Liver (tissue), 9 donors: Measurements from ENCODE around the gene KIFC3. TPM values are rescaled to one million over a fixed set of nuclear protein-coding genes. Genes with fewer than 3 reads are reported as not detected.
A peak's percentile ranks its signal among the peaks of the same experiment; 100 is the strongest.

ENCODE experiments used
- DNase-seq: peaks from one replicate; pipeline ENCODE4 v3.0.0-alpha.2; 2017; ENCODE audit warnings: low spot score
- H3K27ac ChIP-seq, 2 donors: one replicate each; pipeline ENCODE4 v1.7.0; 2013; ENCODE audit warnings: inconsistent platforms in 2 of 2, low read length in 2 of 2, control low read depth in 1 of 2, low read depth in 1 of 2, mild to moderate bottlenecking in 1 of 2
- H3K27me3 ChIP-seq, 4 donors: one replicate each; pipeline versions ENCODE4 v1.6.1 to v1.7.0; 2013; ENCODE audit warnings: low read length in 3 of 4, inconsistent platforms in 1 of 4, mild to moderate bottlenecking in 1 of 4, moderate library complexity in 1 of 4; ENCODE audit not compliant: control insufficient read depth in 4 of 4, insufficient read depth in 4 of 4
- H3K36me3 ChIP-seq, 4 donors: one replicate each; pipeline versions ENCODE4 v1.6.1 to v1.7.0; 2013; ENCODE audit warnings: low read length in 3 of 4, mild to moderate bottlenecking in 3 of 4, low read depth in 1 of 4, moderate library complexity in 1 of 4; ENCODE audit not compliant: control insufficient read depth in 4 of 4, insufficient read depth in 3 of 4
- H3K4me1 ChIP-seq, 4 donors: one replicate each; pipeline versions ENCODE4 v1.6.1 to v1.7.0; 2013; ENCODE audit warnings: low read length in 3 of 4, mild to moderate bottlenecking in 3 of 4, moderate library complexity in 1 of 4; ENCODE audit not compliant: control insufficient read depth in 4 of 4, insufficient read depth in 4 of 4
- H3K4me3 ChIP-seq, 3 donors: one replicate each; pipeline versions ENCODE4 v1.6.1 to v1.7.0; 2013; ENCODE audit warnings: low read length in 3 of 3, control low read depth in 1 of 3, low read depth in 1 of 3, mild to moderate bottlenecking in 1 of 3
- H3K9ac ChIP-seq, 2 donors: one replicate each; pipeline ENCODE4 v1.7.0; 2013; ENCODE audit warnings: low read length in 2 of 2, mild to moderate bottlenecking in 2 of 2, moderate library complexity in 2 of 2, control low read depth in 1 of 2, low read depth in 1 of 2
- H3K9me3 ChIP-seq, 4 donors: one replicate each; pipeline versions ENCODE4 v1.6.1 to v1.7.0; 2013; ENCODE audit warnings: low read length in 3 of 4; ENCODE audit not compliant: control insufficient read depth in 4 of 4
- ATF3 ChIP-seq: IDR thresholded peaks from 2 replicates; pipeline ENCODE4 v1.6.1; 2016; ENCODE audit warnings: antibody characterized with exemption
- CTCF ChIP-seq: fragments of 150-350 bp; IDR thresholded peaks from 2 replicates; pipeline ENCODE4 v1.5.1; 2017; ENCODE audit warnings: improper control_type of control experiment, low read depth, low read length; ENCODE audit not compliant: missing input control
- EGR1 ChIP-seq, 2 donors: IDR thresholded peaks; 2 replicates each; pipeline ENCODE4 v1.6.1; 2016 to 2018; ENCODE audit warnings: antibody characterized with exemption in 2 of 2, low read depth in 2 of 2
- FOXA2 ChIP-seq: IDR thresholded peaks from 2 replicates; pipeline ENCODE4 v1.6.1; 2016; ENCODE audit warnings: antibody characterized with exemption
- GABPA ChIP-seq, 2 donors: IDR thresholded peaks in 1 of 2; conservative IDR thresholded peaks in 1 of 2; 2 replicates each; pipeline ENCODE4 v1.6.1; 2016; ENCODE audit warnings: antibody characterized with exemption in 2 of 2, mild to moderate bottlenecking in 1 of 2, moderate library complexity in 1 of 2
- HNF4A ChIP-seq, 2 donors: conservative IDR thresholded peaks; 2 replicates each; pipeline ENCODE4 v1.6.1; 2016; ENCODE audit warnings: antibody characterized with exemption in 2 of 2, mild to moderate bottlenecking in 2 of 2
- HNF4G ChIP-seq: IDR thresholded peaks from 2 replicates; pipeline ENCODE4 v1.6.1; 2016; ENCODE audit warnings: antibody characterized with exemption
- JUND ChIP-seq, 2 donors: IDR thresholded peaks; 2 replicates each; pipeline ENCODE4 v1.6.1; 2016; ENCODE audit warnings: antibody characterized with exemption in 2 of 2
- MAX ChIP-seq: IDR thresholded peaks from 2 replicates; pipeline ENCODE4 v1.6.1; 2016; ENCODE audit warnings: antibody characterized with exemption
- NR2F2 ChIP-seq: IDR thresholded peaks from 2 replicates; pipeline ENCODE4 v1.6.1; 2016; ENCODE audit warnings: antibody characterized with exemption
- RAD21 ChIP-seq, 2 donors: IDR thresholded peaks; 2 replicates each; pipeline ENCODE4 v1.6.1; 2016; ENCODE audit warnings: antibody characterized with exemption in 2 of 2, mild to moderate bottlenecking in 2 of 2
- RXRA ChIP-seq, 2 donors: IDR thresholded peaks; 2 replicates each; pipeline ENCODE4 v1.6.1; 2017 to 2018; ENCODE audit warnings: antibody characterized with exemption in 2 of 2, mild to moderate bottlenecking in 1 of 2
- TAF1 ChIP-seq: conservative IDR thresholded peaks from 2 replicates; pipeline ENCODE4 v1.6.1; 2016; ENCODE audit warnings: antibody characterized with exemption, mild to moderate bottlenecking
- ZBTB33 ChIP-seq: IDR thresholded peaks from 2 replicates; pipeline ENCODE4 v1.6.1; 2016; ENCODE audit warnings: antibody characterized with exemption
- WGBS: extraction: QIAGEN DNeasy Blood & Tissue Kit; methylation state at CpG from one replicate; pipeline ENCODE4 v1.1.7; 2013; 5-methylcytosine and 5-hydroxymethylcytosine counted together
- polyA plus RNA-seq, 2 donors: library from polyadenylated mRNA; stranded (reverse) in 1 of 2; unstranded in 1 of 2; fragments of 200-250 nt in 1 of 2; fragments of >200 nt in 1 of 2; fragmentation: Nextera tagmentation in 1 of 2; extraction: Ambion mirVana in 1 of 2; gene quantifications; one replicate each; pipeline versions ENCODE4 v1.2.1 to v1.2.3, GENCODE V29; 2013 to 2015
- total RNA-seq, 2 donors: library from RNA; depleted of rRNA; stranded (reverse); fragments of >200 nt; gene quantifications; one replicate each; pipeline ENCODE4 v1.2.3, GENCODE V29; 2014
- donor health status: healthy.
- donor health status: healthy.
- donor health status: healthy.
- donor health status: healthy.
- donor health status: healthy.

Gene KIFC3
- total and polyA plus RNA-seq, 4 donors, result 16.5 to 103 (median 27.4) TPM

GRCh38 chr16:57734925-57735754 lies 67.2 kb downstream of the KIFC3 start (continued):
- no peak for TF ChIP-seq CTCF

GRCh38 chr16:57734308-57734924 lies 67.9 kb downstream of the KIFC3 start:
- DNase-seq, result no peak
- Histone ChIP-seq H3K27me3 (no peaks in the 10 kb centered on the region), H3K9me3 (no peaks in the 10 kb centered on the region), H3K9ac (peak overlapping the region; percentile 59 to 98), H3K4me1 (peaks cover 8 to 22% (median 18%) of the 10 kb centered on the region in 4 donors), H3K4me3 (peak overlapping the region; percentile 62 to 91 (median 64)), H3K27ac (peak overlapping the region; percentile 68 to 92), H3K36me3 (no peaks in the 10 kb centered on the region)
- 54% methylated on average over 20 of the region's 20 CpGs for WGBS
- TF ChIP-seq HNF4A (conservative IDR thresholded peaks at IDR 0.05), result no peak
- no peak for TF ChIP-seq MAX
- TF ChIP-seq FOXA2, result no peak
- TF ChIP-seq RXRA (IDR thresholded peaks at IDR 0.05), result no peak
- TF ChIP-seq ATF3, result no peak
- TF ChIP-seq TAF1, result no peak
- TF ChIP-seq GABPA (IDR thresholded peaks at IDR 0.05 in 1 of 2, conservative IDR thresholded peaks at IDR 0.05 in 1 of 2), result no peak
- TF ChIP-seq RAD21 (IDR thresholded peaks at IDR 0.05), result no peak
- TF ChIP-seq ZBTB33, result no peak
- TF ChIP-seq JUND (IDR thresholded peaks at IDR 0.05), result no peak
- TF ChIP-seq EGR1 (IDR thresholded peaks at IDR 0.05; ENCODE audit: low read depth in 2 of 2), result no peak

GRCh38 chr16:57732714-57733113 lies 69.6 kb downstream of the KIFC3 start:
- Histone ChIP-seq H3K4me3 (no peak overlapping the region), H3K27ac (no peak overlapping the region), H3K36me3 (no peaks in the 10 kb centered on the region), H3K4me1 (peaks cover 8 to 22% (median 18%) of the 10 kb centered on the region in 4 donors), H3K9me3 (no peaks in the 10 kb centered on the region), H3K27me3 (no peaks in the 10 kb centered on the region), H3K9ac (no peak overlapping the region)
- 76% methylated on average over 2 of the region's 2 CpGs for WGBS
- no peak for DNase-seq
- TF ChIP-seq NR2F2 (no peak), TAF1 (no peak), CTCF (no peak), MAX (no peak), HNF4A (conservative IDR thresholded peaks at IDR 0.05) (no peak), HNF4G (no peak), JUND (IDR thresholded peaks at IDR 0.05) (no peak)
